Measurements from ENCODE around the gene ANKRD50.

The ANKRD50 gene

GRCh38 chr4:124708517-124709300 lies 3.8 kb downstream of the ANKRD50 start:
- no peak for DNase-seq

- no peak for DNase-seq
Measured at GRCh38 chr4:124705393-124705792, 7.1 kb downstream of the ANKRD50 start.

- DNase-seq: no peak
Measured at GRCh38 chr4:124703154-124703553, 9.4 kb downstream of the ANKRD50 start.

- DNase-seq: no peak
Measured at GRCh38 chr4:124697441-124697840, 15.1 kb downstream of the ANKRD50 start.

GRCh38 chr4:124696182-124696581 lies 16.4 kb downstream of the ANKRD50 start:
- DNase-seq: no peak

GRCh38 chr4:124694946-124695598 lies 17.5 kb downstream of the ANKRD50 start:
- no peak for DNase-seq

- no peak for DNase-seq
Measured at GRCh38 chr4:124694306-124694705, 18.2 kb downstream of the ANKRD50 start.

GRCh38 chr4:124691801-124692200 lies 20.7 kb downstream of the ANKRD50 start:
- DNase-seq: no peak

- no peak for DNase-seq
Measured at GRCh38 chr4:124686279-124686678, 26.3 kb downstream of the ANKRD50 start.

GRCh38 chr4:124685851-124686250 lies 26.7 kb downstream of the ANKRD50 start:
- DNase-seq: no peak

GRCh38 chr4:124684301-124684700 lies 28.2 kb downstream of the ANKRD50 start:
- no peak for DNase-seq

- no peak for DNase-seq
Measured at GRCh38 chr4:124682384-124682783, 30.1 kb downstream of the ANKRD50 start.

- DNase-seq: no peak
Measured at GRCh38 chr4:124666496-124666895, 46.0 kb downstream of the ANKRD50 start.

- no peak for DNase-seq
Measured at GRCh38 chr4:124658795-124659194, 53.7 kb downstream of the ANKRD50 start.

- DNase-seq: no peak
Measured at GRCh38 chr4:124650614-124651013, 61.9 kb downstream of the ANKRD50 start.

GRCh38 chr4:124647599-124647998 lies 64.9 kb downstream of the ANKRD50 start:
- DNase-seq: no peak

- no peak for DNase-seq
Measured at GRCh38 chr4:124644621-124645020, 67.9 kb downstream of the ANKRD50 start.

GRCh38 chr4:124642846-124643245 lies 69.7 kb downstream of the ANKRD50 start:
- no peak for DNase-seq

- no peak for DNase-seq
Measured at GRCh38 chr4:124641715-124642381, 70.7 kb downstream of the ANKRD50 start.

- DNase-seq: no peak
Measured at GRCh38 chr4:124640022-124640730, 72.4 kb downstream of the ANKRD50 start.

GRCh38 chr4:124637321-124637720 lies 75.2 kb downstream of the ANKRD50 start:
- DNase-seq: no peak

- no peak for DNase-seq
Measured at GRCh38 chr4:124636788-124637187, 75.7 kb downstream of the ANKRD50 start.

- DNase-seq: no peak
Measured at GRCh38 chr4:124635331-124635730, 77.2 kb downstream of the ANKRD50 start.
